HG03571 (cell line): ENCODE data around the gene B4GALNT4.
"Not testable (repeated sequence)": the region's sequence is repeated elsewhere in the genome, so short reads cannot be mapped to it uniquely, and the experiment has no call there.

ENCODE experiments used
- ATAC-seq: cut with Tn5 transposase; IDR thresholded peaks from one replicate; pipeline ENCODE4 v1.9.1; 2021; ENCODE audit not compliant: unreplicated experiment

B4GALNT4 gene

GRCh38 chr11:418343-419247 is 49.3 kb downstream of the B4GALNT4 start:
- ATAC-seq, result no peak

GRCh38 chr11:419248-420005 is 50.1 kb downstream of the B4GALNT4 start:
- ATAC-seq, result no peak

- no peak for ATAC-seq
These were observed 51.0 kb downstream of the B4GALNT4 start for GRCh38 chr11:420054-420910.

- no peak for ATAC-seq
These were observed 51.6 kb downstream of the B4GALNT4 start for GRCh38 chr11:420911-421321.

- no peak for ATAC-seq
These were observed 53.0 kb downstream of the B4GALNT4 start for GRCh38 chr11:422249-422656.

GRCh38 chr11:424232-424631 is 54.9 kb downstream of the B4GALNT4 start:
- ATAC-seq, result no peak

GRCh38 chr11:424766-425165 is 55.5 kb downstream of the B4GALNT4 start:
- not testable (repeated sequence) for ATAC-seq

GRCh38 chr11:425301-425700 is 56.0 kb downstream of the B4GALNT4 start:
- no peak for ATAC-seq

GRCh38 chr11:426851-427250 is 57.6 kb downstream of the B4GALNT4 start:
- no peak for ATAC-seq

GRCh38 chr11:428295-428694 is 59.0 kb downstream of the B4GALNT4 start:
- no peak for ATAC-seq

- no peak for ATAC-seq
These were observed 60.1 kb downstream of the B4GALNT4 start for GRCh38 chr11:429391-429790.

GRCh38 chr11:429931-430456 is 60.7 kb downstream of the B4GALNT4 start:
- ATAC-seq, result no peak
